Loucy (cell line): ENCODE measurements around the gene NEK4.
"Not testable (repeated sequence)": the region's sequence is repeated elsewhere in the genome, so short reads cannot be mapped to it uniquely, and the experiment has no call there.

Source experiments
- H2AFZ ChIP-seq: fragments of 200-600 bp; sonication (generic); 2 replicates; pipeline ENCODE4 v1.6.0; 2016; ENCODE audit warnings: antibody characterized with exemption, mild to moderate bottlenecking, low read length, moderate library complexity
- H3F3A ChIP-seq: fragments of 200-600 bp; 2 replicates; pipeline ENCODE4 v1.6.0; 2016; ENCODE audit warnings: antibody characterized with exemption, low read depth, mild to moderate bottlenecking
- H3K27me3 ChIP-seq: fragments of 200-600 bp; sonication (generic); 2 replicates; pipeline ENCODE4 v1.6.1; 2014; ENCODE audit warnings: low read length, mild to moderate bottlenecking; ENCODE audit not compliant: insufficient read depth, poor library complexity, severe bottlenecking
- H3K36me3 ChIP-seq: fragments of 200-600 bp; sonication (generic); 2 replicates; pipeline ENCODE4 v1.6.1; 2016; ENCODE audit warnings: low read length; ENCODE audit not compliant: insufficient read depth
- H3K4me1 ChIP-seq: fragments of 200-600 bp; sonication (generic); 2 replicates; pipeline ENCODE4 v1.5.1; 2014; ENCODE audit warnings: low read length, mild to moderate bottlenecking; ENCODE audit not compliant: insufficient read depth, poor library complexity, severe bottlenecking
- H3K4me2 ChIP-seq: fragments of 200-600 bp; sonication (generic); 2 replicates; pipeline ENCODE4 v1.6.0; 2014; ENCODE audit warnings: antibody characterized with exemption, low read length, low read depth, mild to moderate bottlenecking; ENCODE audit not compliant: poor library complexity, severe bottlenecking
- H3K4me3 ChIP-seq: fragments of 200-600 bp; sonication (generic); 2 replicates; pipeline ENCODE4 v1.5.1; 2014; ENCODE audit warnings: low read length, mild to moderate bottlenecking, mixed read lengths; ENCODE audit not compliant: poor library complexity, severe bottlenecking
- H3K79me2 ChIP-seq: fragments of 200-600 bp; sonication (generic); 2 replicates; pipeline ENCODE4 v1.6.1; 2014; ENCODE audit warnings: low read length; ENCODE audit not compliant: insufficient read depth
- H3K9ac ChIP-seq: fragments of 200-600 bp; sonication (generic); 2 replicates; pipeline ENCODE4 v1.6.0; 2014; ENCODE audit warnings: mild to moderate bottlenecking, low read depth, low read length, moderate library complexity; ENCODE audit not compliant: poor library complexity, severe bottlenecking
- H3K9me2 ChIP-seq: fragments of 200-600 bp; sonication (generic); replicated peaks from 2 replicates; pipeline ENCODE4 v1.6.1; 2016; ENCODE audit warnings: low read depth, low read length, mixed read lengths
- H3K9me3 ChIP-seq: fragments of 200-600 bp; sonication (generic); 2 replicates; pipeline ENCODE4 v1.6.1; 2014; ENCODE audit warnings: mild to moderate bottlenecking, antibody characterized with exemption, low read length, low read depth; ENCODE audit not compliant: insufficient read depth
- H4K20me1 ChIP-seq: fragments of 200-600 bp; sonication (generic); 2 replicates; pipeline ENCODE4 v1.6.0; 2014; ENCODE audit warnings: antibody characterized with exemption, low read length, mild to moderate bottlenecking; ENCODE audit not compliant: insufficient read depth, poor library complexity, severe bottlenecking
- CTCF ChIP-seq: fragments of 200-600 bp; sonication (generic); conservative IDR thresholded peaks from 2 replicates; pipeline ENCODE4 v1.5.1; 2014; ENCODE audit warnings: mild to moderate bottlenecking, antibody characterized with exemption, low read length
- EZH2phosphoT487 ChIP-seq: fragments of 200-600 bp; IDR thresholded peaks from 2 replicates; pipeline ENCODE4 v1.6.1; 2018; ENCODE audit warnings: antibody characterized with exemption, mild to moderate bottlenecking, moderate library complexity, borderline replicate concordance

The NEK4 gene

GRCh38 chr3:52731590-52731989, 39.1 kb downstream of the NEK4 start:
- TF ChIP-seq EZH2phosphoT487 (no peak), CTCF (no peak)
- H3K4me1 ChIP-seq: peaks cover 5% of the 10 kb centered on the region
- H3K9ac ChIP-seq: no peak overlapping the region
- H3K9me3 ChIP-seq: peaks cover 11% of the 10 kb centered on the region; the same call in 1 of the 2 replicates
- no peak overlapping the region for H3K4me3 ChIP-seq
- no peak overlapping the region for H3K4me2 ChIP-seq
- no peaks in the 10 kb centered on the region for H4K20me1 ChIP-seq
- no peaks in the 10 kb centered on the region for H3F3A ChIP-seq
- peaks cover 18% of the 10 kb centered on the region; the same call in 1 of the 2 replicates for H3K36me3 ChIP-seq
- no peaks in the 10 kb centered on the region for H3K9me2 ChIP-seq
- H3K27me3 ChIP-seq: no peaks in the 10 kb centered on the region
- no peak overlapping the region for H2AFZ ChIP-seq
- no peaks in the 10 kb centered on the region for H3K79me2 ChIP-seq

DNA sequence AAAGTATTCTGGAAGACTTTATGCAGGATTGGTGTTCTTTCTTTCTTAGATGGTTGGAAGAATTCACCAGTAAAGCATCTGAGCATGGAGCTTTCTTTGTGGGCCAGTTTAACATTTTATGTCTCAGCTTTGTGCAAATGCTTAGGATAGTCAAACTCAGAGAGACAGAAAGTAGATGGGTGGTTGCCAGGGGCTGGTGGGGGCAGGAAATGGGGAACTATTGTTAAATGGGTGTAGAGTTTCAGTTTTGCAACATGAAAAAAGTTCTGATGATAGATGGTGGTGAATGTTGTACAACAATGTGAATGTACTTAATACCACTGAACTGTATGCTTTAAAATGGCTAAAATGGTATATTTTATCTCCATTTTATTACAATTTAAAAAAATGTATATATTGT, 40.1 kb downstream of the NEK4 start:
- Histone ChIP-seq H3K27me3 (no peaks in the 10 kb centered on the region), H3K4me2 (peak overlapping the region; percentile 1), H3F3A (no peaks in the 10 kb centered on the region), H4K20me1 (no peaks in the 10 kb centered on the region), H3K4me1 (peaks cover 5% of the 10 kb centered on the region), H3K9me3 (peaks cover 11% of the 10 kb centered on the region; the same call in 1 of the 2 replicates), H3K9ac (no peak overlapping the region), H2AFZ (no peak overlapping the region), H3K79me2 (no peaks in the 10 kb centered on the region), H3K9me2 (no peaks in the 10 kb centered on the region), H3K36me3 (peaks cover 14% of the 10 kb centered on the region; the same call in 1 of the 2 replicates), H3K4me3 (no peak overlapping the region)
- TF ChIP-seq CTCF: no peak
- no peak for TF ChIP-seq EZH2phosphoT487

DNA sequence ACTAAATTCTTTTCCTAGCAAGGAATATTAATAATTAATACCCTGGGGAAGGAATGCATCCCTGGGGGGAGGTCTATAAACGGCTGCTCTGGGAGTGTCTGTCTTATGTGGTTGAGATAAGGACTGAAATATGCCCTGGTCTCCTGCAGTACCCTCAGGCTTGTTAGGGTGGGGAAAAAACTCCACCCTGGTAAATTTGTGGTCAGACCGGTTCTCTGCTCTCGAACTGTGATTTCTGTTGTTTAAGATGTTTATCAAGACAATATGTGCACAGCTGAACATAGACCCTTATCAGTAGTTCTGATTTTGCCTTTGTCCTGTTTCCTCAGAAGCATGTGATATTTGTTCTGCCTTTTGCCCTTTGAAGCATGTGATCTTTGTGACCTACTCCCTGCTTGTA, 42.0 kb downstream of the NEK4 start:
- not testable (repeated sequence) for H4K20me1 ChIP-seq, H3K4me3 ChIP-seq, H3K4me1 ChIP-seq, H3K79me2 ChIP-seq, H3K4me2 ChIP-seq, H3F3A ChIP-seq, H3K9ac ChIP-seq, H3K27me3 ChIP-seq, H3K9me2 ChIP-seq, H3K36me3 ChIP-seq, H2AFZ ChIP-seq
- H3K9me3 ChIP-seq: peaks cover 11% of the 10 kb centered on the region; the same call in 1 of the 2 replicates

DNA sequence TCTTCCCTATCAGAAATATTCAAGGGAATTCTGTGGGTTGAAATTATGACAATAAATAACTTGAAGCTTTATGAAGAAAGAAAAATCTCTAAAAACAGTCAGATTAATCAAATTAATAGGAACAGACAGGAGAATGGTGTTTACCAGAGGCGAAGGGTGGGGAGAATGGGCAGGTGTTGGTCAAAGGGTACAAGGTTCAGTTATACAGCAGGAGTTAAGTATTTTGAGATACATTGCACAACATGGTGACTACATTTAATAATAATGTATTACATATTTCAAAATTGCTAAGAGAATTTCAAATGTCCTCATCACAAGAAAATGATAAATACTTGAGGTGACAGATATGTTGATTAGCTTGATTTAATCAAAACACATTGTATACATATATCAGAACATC, 46.2 kb downstream of the NEK4 start:
- no peak overlapping the region for H3K4me3 ChIP-seq
- H3K9me2 ChIP-seq: no peaks in the 10 kb centered on the region
- no peaks in the 10 kb centered on the region for H3K36me3 ChIP-seq
- H3K79me2 ChIP-seq: no peaks in the 10 kb centered on the region
- no peak overlapping the region for H3K4me2 ChIP-seq
- peaks cover 23% of the 10 kb centered on the region for H3K4me1 ChIP-seq
- H3K9me3 ChIP-seq: peaks cover 8% of the 10 kb centered on the region; the same call in 1 of the 2 replicates
- no peaks in the 10 kb centered on the region for H3K27me3 ChIP-seq
- no peak overlapping the region for H3K9ac ChIP-seq
- H4K20me1 ChIP-seq: no peaks in the 10 kb centered on the region
- no peak overlapping the region for H2AFZ ChIP-seq
- no peak for TF ChIP-seq CTCF
- no peak for TF ChIP-seq EZH2phosphoT487
- peaks cover 8% of the 10 kb centered on the region for H3F3A ChIP-seq
